HCT116 (cell line): Measurements from ENCODE around the gene SCN8A. TPM values are rescaled to one million over a fixed set of nuclear protein-coding genes. Genes with fewer than 3 reads are reported as not detected.

Experiments used
- ATAC-seq: fragments of 200-7000 bp; cut with Tn5 transposase; 2 replicates; pipeline ENCODE4 v1.9.1; 2020; ENCODE audit warnings: mild to moderate bottlenecking, moderate library complexity
- BruUV-seq: library from RNA; stranded (reverse); fragments of 400-500 nt; replicated peaks from 2 replicates; lab custom pipeline; 2021; lab: Mats Ljungman, UMichigan
- CTCF ChIA-PET: fragments of 300-600 bp; sonication (Branson Sonifier 250); formaldehyde crosslinking; loops from one replicate; lab custom pipeline; 2021; ENCODE audit warnings: antibody characterized with exemption; lab: Charles Lee
- POLR2A ChIA-PET: fragments of 300-600, 350-600 bp; sonication (Branson Sonifier 250); formaldehyde crosslinking; loops from one replicate; lab custom pipeline; 2021; ENCODE audit warnings: antibody characterized with exemption; lab: Charles Lee
- RAD21 ChIA-PET, 2 experiments: fragments of 300-600 bp; sonication (Branson Sonifier 250); formaldehyde crosslinking; loops; one replicate each; lab custom pipeline; 2023; ENCODE audit warnings: low total read pairs in 2 of 2; ENCODE audit not compliant: uncharacterized antibody in 2 of 2, unreplicated experiment in 2 of 2, low non-redundant PET in 1 of 2; lab: Charles Lee
- DNase-seq: peaks from one replicate; pipeline ENCODE4 v3.0.0-alpha.2; 2010; ENCODE audit warnings: low read depth, low spot score
- H2AFZ ChIP-seq: fragments of 200-600 bp; shearing (Covaris generic), sonication (generic); 2 replicates; pipeline ENCODE4 v1.6.1; 2017; ENCODE audit warnings: low read depth, mixed run types, mixed read lengths, antibody characterized with exemption, low read length; ENCODE audit not compliant: poor library complexity, severe bottlenecking
- H3K27ac ChIP-seq: 2 replicates; pipeline ENCODE4 v1.5.1; 2012; ENCODE audit warnings: low read depth, low read length
- H3K27me3 ChIP-seq: fragments of 200-600 bp; sonication (generic); 2 replicates; pipeline ENCODE4 v1.6.1; 2016; ENCODE audit warnings: mixed run types, low read length, mixed read lengths; ENCODE audit not compliant: insufficient read depth
- H3K36me3 ChIP-seq, 2 experiments: fragments of 200-500 bp in 1 of 2; fragments of 200-600 bp in 1 of 2; sonication (Bioruptor generic) in 1 of 2; sonication (generic) in 1 of 2; 2 replicates each; pipeline versions ENCODE4 v1.5.1 to v1.6.1; 2014 to 2016; ENCODE audit warnings: low read length in 2 of 2, inconsistent platforms in 1 of 2, mixed read lengths in 1 of 2, mixed run types in 1 of 2; ENCODE audit not compliant: insufficient read depth in 2 of 2, control insufficient read depth in 1 of 2
- H3K4me1 ChIP-seq, 2 experiments: fragments of 200-600 bp in 1 of 2; sonication (generic) in 1 of 2; 2 replicates each; pipeline versions ENCODE4 v1.5.1 to v1.6.1; 2012 to 2017; ENCODE audit warnings: low read length in 2 of 2, inconsistent platforms in 1 of 2, mild to moderate bottlenecking in 1 of 2, mixed read lengths in 1 of 2, mixed run types in 1 of 2, moderate library complexity in 1 of 2; ENCODE audit not compliant: insufficient read depth in 2 of 2, control insufficient read depth in 1 of 2
- H3K4me2 ChIP-seq: fragments of 200-600 bp; sonication (generic); 2 replicates; pipeline ENCODE4 v1.6.1; 2017; ENCODE audit warnings: mixed run types, low read length, mixed read lengths
- H3K4me3 ChIP-seq, 2 experiments: fragments of 200-600 bp in 1 of 2; sonication (generic) in 1 of 2; replicated peaks in 1 of 2; 2 replicates each; pipeline ENCODE4 v1.5.1; 2011 to 2016; ENCODE audit warnings: low read length in 2 of 2, control low read depth in 1 of 2, low read depth in 1 of 2, mild to moderate bottlenecking in 1 of 2, mixed read lengths in 1 of 2, mixed run types in 1 of 2
- H3K79me2 ChIP-seq: fragments of 200-600 bp; sonication (generic); 2 replicates; pipeline ENCODE4 v1.6.1; 2017; ENCODE audit warnings: mild to moderate bottlenecking, mixed run types, low read length, moderate library complexity, mixed read lengths; ENCODE audit not compliant: insufficient read depth
- H3K9ac ChIP-seq: fragments of 200-600 bp; sonication (generic); 2 replicates; pipeline ENCODE4 v1.6.1; 2016; ENCODE audit warnings: low read length, mixed read lengths
- H3K9me2 ChIP-seq: fragments of 200-600 bp; sonication (generic), shearing (Covaris generic); 2 replicates; pipeline ENCODE4 v1.6.1; 2017; ENCODE audit warnings: mixed run types, mild to moderate bottlenecking, moderate library complexity; ENCODE audit not compliant: insufficient read depth
- H3K9me3 ChIP-seq, 2 experiments: fragments of 200-500 bp in 1 of 2; fragments of 200-600 bp in 1 of 2; sonication (Bioruptor generic) in 1 of 2; sonication (generic) in 1 of 2; 2 replicates each; pipeline ENCODE4 v1.6.1; 2014 to 2017; ENCODE audit warnings: low read length in 2 of 2, mixed read lengths in 2 of 2, inconsistent platforms in 1 of 2, low read depth in 1 of 2, mild to moderate bottlenecking in 1 of 2, mixed run types in 1 of 2, moderate library complexity in 1 of 2; ENCODE audit not compliant: control insufficient read depth in 1 of 2, insufficient read depth in 1 of 2
- H4K20me1 ChIP-seq: fragments of 200-600 bp; sonication (generic), shearing (Covaris generic); 2 replicates; pipeline ENCODE4 v1.6.1; 2017; ENCODE audit warnings: mixed run types, mild to moderate bottlenecking, moderate library complexity; ENCODE audit not compliant: insufficient read depth
- EGR1 ChIP-seq: IDR thresholded peaks from 2 replicates; pipeline ENCODE4 v1.6.1; 2012; ENCODE audit warnings: low read depth
- ELF1 ChIP-seq: IDR thresholded peaks from 2 replicates; pipeline ENCODE4 v1.6.1; 2012; ENCODE audit warnings: low read depth, borderline replicate concordance
- EZH2phosphoT487 ChIP-seq: fragments of 200-600 bp; IDR thresholded peaks from 2 replicates; pipeline ENCODE4 v1.6.1; 2018; ENCODE audit warnings: antibody characterized with exemption, borderline replicate concordance
- POLR2A ChIP-seq: IDR thresholded peaks from 2 replicates; pipeline ENCODE4 v1.7.0; 2011; ENCODE audit warnings: borderline replicate concordance; ENCODE audit not compliant: insufficient read depth, insufficient read length; ENCODE audit errors: extremely low read depth
- RAD21 ChIP-seq: IDR thresholded peaks from 2 replicates; pipeline ENCODE4 v1.6.1; 2012; ENCODE audit warnings: low read depth, mild to moderate bottlenecking
- SRF ChIP-seq: IDR thresholded peaks from 2 replicates; pipeline ENCODE4 v1.6.1; 2012; ENCODE audit warnings: low read depth
- ZNF274 ChIP-seq: fragments of 200-500 bp; sonication (Bioruptor generic); IDR thresholded peaks from 2 replicates; pipeline ENCODE4 v1.6.1; 2014; ENCODE audit warnings: mild to moderate bottlenecking, low read depth, low read length, inconsistent platforms
- intact Hi-C: fragments of 100-400 bp; cut with micrococcal nuclease; formaldehyde crosslinking; loops from 2 replicates; pipeline ENCODE4 v1.10.0; 2022
- total RNA-seq: library from RNA; stranded (reverse); gene quantifications from one replicate; pipeline ENCODE4 v1.2.1, GENCODE V29; 2021; ENCODE audit not compliant: unreplicated experiment
- TF ChIP-seq, protein P1 (sequence below), 3 experiments: fragments of 200-600 bp in 1 of 3; sonication (generic) in 1 of 3; IDR thresholded peaks in 2 of 3; conservative IDR thresholded peaks in 1 of 3; 2 replicates each; pipeline ENCODE4 v1.5.1; 2012 to 2017; ENCODE audit warnings: low read depth in 2 of 3, low read length in 2 of 3, antibody characterized with exemption in 1 of 3, borderline replicate concordance in 1 of 3, control low read depth in 1 of 3, mild to moderate bottlenecking in 1 of 3, mixed read lengths in 1 of 3, mixed run types in 1 of 3, moderate library complexity in 1 of 3; ENCODE audit not compliant: insufficient read depth in 1 of 3
- TF ChIP-seq, protein P2 (sequence below): IDR thresholded peaks from 2 replicates; pipeline ENCODE4 v1.6.1; 2012

The SCN8A gene
- total RNA-seq, 1 experiment from 2014 or later = 7.1 TPM

DNA sequence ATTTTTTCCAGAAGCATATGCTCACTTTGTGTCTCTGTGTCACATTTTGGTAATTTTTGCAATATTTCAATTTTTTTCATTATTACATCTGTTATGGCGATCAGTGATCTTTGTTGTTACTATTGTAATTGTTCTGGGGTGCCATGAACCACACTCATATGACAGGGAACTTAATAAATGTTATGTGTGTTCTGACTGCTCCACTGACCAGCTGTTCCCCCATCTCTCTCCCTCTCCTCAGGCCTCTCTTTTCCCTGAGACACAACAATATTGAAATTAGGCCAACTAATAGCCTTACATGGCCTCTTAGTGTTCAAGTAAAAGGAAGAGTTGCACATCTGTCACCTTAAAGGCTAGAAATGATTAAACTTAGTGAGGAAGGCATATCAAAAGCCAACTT lies 46.0 kb downstream of the SCN8A start:
- Histone ChIP-seq H4K20me1 (no peaks in the 10 kb centered on the region), H3K4me2 (no peak overlapping the region), H3K9ac (no peak overlapping the region), H3K79me2 (no peaks in the 10 kb centered on the region), H2AFZ (no peak overlapping the region), H3K27ac (no peak overlapping the region), H3K27me3 (no peaks in the 10 kb centered on the region), H3K4me1 (peaks cover 4% of the 10 kb centered on the region in 2 experiments; a peak in 3 of 4 replicates), H3K9me2 (no peaks in the 10 kb centered on the region), H3K36me3 (no peaks in the 10 kb centered on the region), H3K4me3 (no peak overlapping the region), H3K9me3 (peaks cover 0 to 4% of the 10 kb centered on the region in 2 experiments; a peak in 2 of 4 replicates)
- no TSS peak for BruUV-seq
- POLR2A ChIA-PET = no interaction called here
- no peak for DNase-seq
- RAD21 ChIA-PET = no interaction called here
- TF ChIP-seq EGR1 = no peak
- CTCF ChIA-PET = no interaction called here
- no peak for ATAC-seq
- intact Hi-C loops = no loop called here

DNA sequence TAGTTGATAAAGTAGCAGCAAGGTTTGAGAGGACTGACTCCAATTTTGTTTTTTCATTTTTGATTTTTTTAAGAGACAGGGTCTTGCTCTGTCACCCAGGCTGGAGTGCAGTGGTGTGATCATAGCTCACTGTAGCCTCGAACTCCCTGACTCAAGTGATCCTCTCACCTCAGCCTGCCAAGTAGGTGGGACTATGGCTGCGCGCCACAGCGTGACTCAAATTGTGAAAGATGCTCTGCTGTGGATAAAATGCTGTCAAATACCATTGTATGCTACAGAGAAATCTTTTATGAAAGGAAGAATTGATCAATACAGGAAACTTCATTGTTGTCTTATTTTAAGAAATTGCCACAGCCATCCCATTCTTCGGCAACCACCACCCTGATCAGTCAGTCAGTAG lies 48.3 kb downstream of the SCN8A start:
- no peak overlapping the region for H3K4me2 ChIP-seq
- H3K79me2 ChIP-seq = no peaks in the 10 kb centered on the region
- no peak overlapping the region for H3K9ac ChIP-seq
- no peaks in the 10 kb centered on the region for H3K4me1 ChIP-seq
- no peaks in the 10 kb centered on the region for H4K20me1 ChIP-seq
- H3K36me3 ChIP-seq = no peaks in the 10 kb centered on the region
- no peak for DNase-seq
- no peaks in the 10 kb centered on the region for H3K27me3 ChIP-seq
- no peak overlapping the region for H2AFZ ChIP-seq
- ChIA-PET POLR2A (interaction anchor here (0.6 to 0.7 kb wide), 2 partner anchors 8 to 970 kb away, joined by 3 to 5 read pairs; no protein-coding TSS in a partner anchor), RAD21 (no interaction called here), CTCF (no interaction called here)
- TF ChIP-seq EGR1 (no peak), ELF1 (no peak), ZNF274 (no peak), POLR2A (no peak), SRF (no peak), EZH2phosphoT487 (no peak), RAD21 (no peak)
- TF ChIP-seq, protein P1, sequence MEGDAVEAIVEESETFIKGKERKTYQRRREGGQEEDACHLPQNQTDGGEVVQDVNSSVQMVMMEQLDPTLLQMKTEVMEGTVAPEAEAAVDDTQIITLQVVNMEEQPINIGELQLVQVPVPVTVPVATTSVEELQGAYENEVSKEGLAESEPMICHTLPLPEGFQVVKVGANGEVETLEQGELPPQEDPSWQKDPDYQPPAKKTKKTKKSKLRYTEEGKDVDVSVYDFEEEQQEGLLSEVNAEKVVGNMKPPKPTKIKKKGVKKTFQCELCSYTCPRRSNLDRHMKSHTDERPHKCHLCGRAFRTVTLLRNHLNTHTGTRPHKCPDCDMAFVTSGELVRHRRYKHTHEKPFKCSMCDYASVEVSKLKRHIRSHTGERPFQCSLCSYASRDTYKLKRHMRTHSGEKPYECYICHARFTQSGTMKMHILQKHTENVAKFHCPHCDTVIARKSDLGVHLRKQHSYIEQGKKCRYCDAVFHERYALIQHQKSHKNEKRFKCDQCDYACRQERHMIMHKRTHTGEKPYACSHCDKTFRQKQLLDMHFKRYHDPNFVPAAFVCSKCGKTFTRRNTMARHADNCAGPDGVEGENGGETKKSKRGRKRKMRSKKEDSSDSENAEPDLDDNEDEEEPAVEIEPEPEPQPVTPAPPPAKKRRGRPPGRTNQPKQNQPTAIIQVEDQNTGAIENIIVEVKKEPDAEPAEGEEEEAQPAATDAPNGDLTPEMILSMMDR (IDR thresholded peaks at IDR 0.05 in 2 of 3, conservative IDR thresholded peaks at IDR 0.05 in 1 of 3; ENCODE audit: borderline replicate concordance in 1 of 3, insufficient read depth in 1 of 3, low read depth in 2 of 3, low read length in 2 of 3) = no peak
- TF ChIP-seq, protein P2, sequence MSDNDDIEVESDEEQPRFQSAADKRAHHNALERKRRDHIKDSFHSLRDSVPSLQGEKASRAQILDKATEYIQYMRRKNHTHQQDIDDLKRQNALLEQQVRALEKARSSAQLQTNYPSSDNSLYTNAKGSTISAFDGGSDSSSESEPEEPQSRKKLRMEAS = no peak
- no peak overlapping the region for H3K4me3 ChIP-seq
- no TSS peak for BruUV-seq
- intact Hi-C loops = no loop called here
- H3K9me2 ChIP-seq = no peaks in the 10 kb centered on the region
- H3K9me3 ChIP-seq = peaks cover 0 to 4% of the 10 kb centered on the region in 2 experiments; a peak in 2 of 4 replicates
- ATAC-seq = no peak
- no peak overlapping the region for H3K27ac ChIP-seq
